Hepatocyte (in vitro differentiated cells): ENCODE measurements around the gene FMNL3.

Source experiments
- CTCF ChIP-seq: fragments of 200-600 bp; sonication (generic); IDR thresholded peaks from 2 replicates; pipeline ENCODE4 v1.5.1; 2016; ENCODE audit warnings: antibody characterized with exemption, mild to moderate bottlenecking; ENCODE audit not compliant: poor library complexity
- EZH2 ChIP-seq: fragments of 200-600 bp; sonication (generic); IDR thresholded peaks from 2 replicates; pipeline ENCODE4 v1.6.1; 2016; ENCODE audit warnings: antibody characterized with exemption, mild to moderate bottlenecking, borderline replicate concordance
- EZH2phosphoT487 ChIP-seq: fragments of 200-600 bp; sonication (generic); IDR thresholded peaks from one replicate; pipeline ENCODE4 v1.6.1; 2018; ENCODE audit warnings: antibody characterized with exemption, mild to moderate bottlenecking, low read depth, moderate library complexity; ENCODE audit not compliant: unreplicated experiment, severe bottlenecking

- TF ChIP-seq CTCF: no peak
- TF ChIP-seq EZH2phosphoT487: no peak
- TF ChIP-seq EZH2: no peak
Measured at GRCh38 chr12:49642370-49642802, 64.8 kb downstream of the FMNL3 start.
